Measurements from ENCODE around the gene COASY.

- TF ChIP-seq YY1 (IDR thresholded peaks at IDR 0.05; ENCODE audit: insufficient read depth, insufficient read length) (no peak), SUZ12 (IDR thresholded peaks at IDR 0.05; ENCODE audit: extremely low read depth, insufficient read depth, insufficient read length) (no peak), ZNF274 (IDR thresholded peaks at IDR 0.05; ENCODE audit: low read depth, low read length) (no peak)
These were observed 30.2 kb upstream of the COASY start for GRCh38 chr17:42531455-42532354.
